ENCODE measurements around the gene CCDC190. TPM values are rescaled to one million over a fixed set of nuclear protein-coding genes. Genes with fewer than 3 reads are reported as not detected.
"Not testable (repeated sequence)": the region's sequence is repeated elsewhere in the genome, so short reads cannot be mapped to it uniquely, and the experiment has no call there.

Gene CCDC190
- total RNA-seq, 4 donors from 2014 or later = 0.40 to 0.89 TPM; not detected in 2

DNA sequence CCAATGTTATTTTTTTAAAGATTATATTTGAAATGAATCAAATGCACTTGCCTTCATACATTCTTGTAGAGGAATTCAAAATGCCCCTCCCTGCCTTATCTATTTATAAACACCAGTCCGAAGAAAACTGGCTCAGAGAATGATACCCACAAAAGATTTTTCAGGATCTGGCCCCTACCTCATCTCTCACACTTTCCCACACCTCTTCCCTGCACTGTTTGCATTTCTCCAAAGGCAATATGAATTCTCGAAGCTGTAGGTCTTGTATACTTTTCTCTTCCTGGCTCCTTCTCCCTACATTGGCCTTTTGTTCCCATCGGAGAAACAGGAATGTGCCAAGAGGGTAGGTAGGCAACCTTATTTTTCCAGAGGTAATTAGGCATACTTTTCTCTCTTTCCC, 12.0 kb upstream of the CCDC190 start:
- Histone ChIP-seq H3K4me1 (no peaks in the 10 kb centered on the region), H3K4me3 (replicated peaks in 1 of 3) (no peak overlapping the region), H3K36me3 (no peaks in the 10 kb centered on the region), H3K27ac (no peak overlapping the region), H3K9me3 (no peaks in the 10 kb centered on the region), H3K27me3 (no peaks in the 10 kb centered on the region)
- WGBS, 2 donors = 71 to 77% methylated on average over 3 of the region's 3 CpGs
- intact Hi-C loops (cut with DNase I) = loop anchor here (10.0 kb wide), 1 partner anchor 192 kb away; the partner anchor contains the start of gene RGS4
- DNase-seq = no peak
- TF ChIP-seq POLR2A (IDR thresholded peaks at IDR 0.05) (no peak), CTCF (IDR thresholded peaks at IDR 0.05) (no peak)

- not testable (repeated sequence) for H3K4me3 ChIP-seq (replicated peaks in 1 of 3); H3K27ac ChIP-seq; H3K27me3 ChIP-seq; H3K36me3 ChIP-seq; DNase-seq; H3K9me3 ChIP-seq; H3K4me1 ChIP-seq
- 66 to 67% methylated on average over 1 of the region's 1 CpG for WGBS, 2 donors
- intact Hi-C loops (cut with DNase I) = loop anchor here (10.0 kb wide), 1 partner anchor 193 kb away; the partner anchor contains the start of gene RGS4
Measured at GRCh38 chr1:162871417-162871816, 10.4 kb upstream of the CCDC190 start.

DNA sequence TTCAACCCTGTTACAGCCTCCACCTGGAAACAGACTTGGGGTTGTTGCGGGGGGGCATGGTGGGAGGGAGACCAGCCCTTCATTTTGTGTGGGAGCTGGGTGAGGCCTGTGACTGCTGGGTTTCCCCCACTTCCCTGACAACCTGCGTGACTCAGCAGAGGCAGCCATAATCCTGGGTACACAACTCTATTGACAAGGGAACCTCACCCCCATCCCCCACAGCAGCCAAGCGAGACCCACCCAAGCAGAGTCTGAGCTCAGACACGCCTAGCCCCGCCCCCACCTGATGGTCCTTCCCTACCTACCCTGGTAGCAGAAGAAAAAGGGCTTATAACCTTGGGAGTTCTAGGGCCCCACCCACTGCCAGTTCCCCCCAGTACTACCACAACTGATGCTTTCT, 8.0 kb upstream of the CCDC190 start:
- no peak overlapping the region for H3K27ac ChIP-seq
- H3K36me3 ChIP-seq = no peaks in the 10 kb centered on the region
- no peaks in the 10 kb centered on the region for H3K9me3 ChIP-seq
- H3K27me3 ChIP-seq = no peaks in the 10 kb centered on the region
- H3K4me3 ChIP-seq (replicated peaks in 1 of 3) = no peak overlapping the region
- no peak for DNase-seq
- WGBS, 2 donors = 90 to 100% methylated on average over 2 to 4 of the region's 5 CpGs
- no peaks in the 10 kb centered on the region for H3K4me1 ChIP-seq
- TF ChIP-seq CTCF (IDR thresholded peaks at IDR 0.05) = no peak
- no peak for TF ChIP-seq POLR2A (IDR thresholded peaks at IDR 0.05)
- intact Hi-C loops (cut with DNase I) = no loop called here

DNA sequence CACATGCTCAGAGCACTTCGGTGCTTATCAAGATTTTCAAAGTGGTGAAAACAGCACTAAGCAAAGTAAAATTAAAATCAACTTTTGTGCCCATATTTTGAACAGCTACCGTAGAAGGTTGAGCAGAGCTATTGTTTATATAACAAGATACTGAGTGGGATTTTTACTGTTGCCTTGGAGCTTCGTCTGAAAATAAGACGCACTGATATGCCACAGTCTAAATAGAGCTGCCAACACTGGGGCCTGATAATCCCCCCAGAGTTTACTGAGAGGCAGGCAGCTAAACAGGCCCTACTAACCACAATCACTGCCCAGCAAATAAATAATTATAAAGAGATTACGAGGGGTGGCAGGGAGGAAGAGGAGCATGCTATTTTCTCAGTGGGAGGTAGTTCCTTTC, 650 bp upstream of the CCDC190 start:
- Histone ChIP-seq H3K4me3 (replicated peaks in 1 of 3) (no peak overlapping the region), H3K27me3 (no peaks in the 10 kb centered on the region), H3K36me3 (no peaks in the 10 kb centered on the region), H3K4me1 (peaks cover 6 to 12% of the 10 kb centered on the region in 2 donors), H3K27ac (peak overlapping the region in 2 of 3 donors; percentile 31 to 42), H3K9me3 (no peaks in the 10 kb centered on the region)
- no peak for DNase-seq
- TF ChIP-seq POLR2A (IDR thresholded peaks at IDR 0.05) (no peak), CTCF (IDR thresholded peaks at IDR 0.05) (no peak)
- 49 to 50% methylated on average over 5 of the region's 5 CpGs for WGBS, 2 donors
- intact Hi-C loops (cut with DNase I) = no loop called here

- Histone ChIP-seq H3K36me3 (no peaks in the 10 kb centered on the region), H3K4me3 (replicated peaks in 1 of 3) (no peak overlapping the region), H3K27ac (no peak overlapping the region), H3K27me3 (no peaks in the 10 kb centered on the region), H3K9me3 (no peaks in the 10 kb centered on the region), H3K4me1 (peaks cover 6 to 17% of the 10 kb centered on the region in 2 donors)
- WGBS, 2 donors = 81 to 82% methylated on average over 1 of the region's 1 CpG
- no peak for TF ChIP-seq POLR2A (IDR thresholded peaks at IDR 0.05)
- TF ChIP-seq CTCF (IDR thresholded peaks at IDR 0.05) = no peak
- DNase-seq = no peak
- intact Hi-C loops (cut with DNase I) = loop anchor here (10.0 kb wide), 2 partner anchors 316 to 456 kb away; no protein-coding TSS in a partner anchor
Measured at GRCh38 chr1:162859191-162859590, 1.8 kb downstream of the CCDC190 start.

DNA sequence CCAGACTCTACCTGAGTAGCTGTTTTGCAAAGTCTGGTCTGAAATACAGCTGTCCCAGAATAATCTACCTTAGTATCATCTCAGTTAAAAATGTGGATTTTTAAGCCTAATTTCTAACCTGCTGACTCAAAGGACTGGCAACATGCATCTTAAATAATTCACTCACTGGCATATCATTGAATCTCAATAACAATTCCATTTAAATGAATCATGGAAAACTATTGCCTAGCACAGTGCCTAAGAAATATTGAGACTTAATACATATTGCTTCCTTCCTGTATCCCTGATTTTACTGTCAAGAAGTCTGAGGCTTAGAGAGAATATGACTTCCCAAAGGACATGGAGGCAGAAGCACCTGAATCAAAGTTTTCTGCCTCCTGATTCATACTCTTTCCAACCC, 3.1 kb downstream of the CCDC190 start:
- intact Hi-C loops (cut with DNase I) = loop anchor here (10.0 kb wide), 2 partner anchors 317 to 457 kb away; no protein-coding TSS in a partner anchor
- Histone ChIP-seq H3K9me3 (no peaks in the 10 kb centered on the region), H3K4me3 (replicated peaks in 1 of 3) (no peak overlapping the region), H3K27ac (no peak overlapping the region), H3K27me3 (no peaks in the 10 kb centered on the region), H3K4me1 (peaks cover 6 to 17% of the 10 kb centered on the region in 2 donors), H3K36me3 (no peaks in the 10 kb centered on the region)
- TF ChIP-seq CTCF (IDR thresholded peaks at IDR 0.05) = no peak
- TF ChIP-seq POLR2A (IDR thresholded peaks at IDR 0.05) = no peak
- DNase-seq = no peak
